NCI-H1694 (cell line): ENCODE data around the gene KLHL40.
"Not testable (repeated sequence)": the region's sequence is repeated elsewhere in the genome, so short reads cannot be mapped to it uniquely, and the experiment has no call there.

Experiments
- DNase-seq: peaks from one replicate; lab custom pipeline; 2025; lab: John Stamatoyannopoulos, UW

The KLHL40 gene

GRCh38 chr3:42722442-42722841 is 37.1 kb downstream of the KLHL40 start:
- not testable (repeated sequence) for DNase-seq

- DNase-seq = no peak
Measured at GRCh38 chr3:42723219-42723618, 37.9 kb downstream of the KLHL40 start.

DNA sequence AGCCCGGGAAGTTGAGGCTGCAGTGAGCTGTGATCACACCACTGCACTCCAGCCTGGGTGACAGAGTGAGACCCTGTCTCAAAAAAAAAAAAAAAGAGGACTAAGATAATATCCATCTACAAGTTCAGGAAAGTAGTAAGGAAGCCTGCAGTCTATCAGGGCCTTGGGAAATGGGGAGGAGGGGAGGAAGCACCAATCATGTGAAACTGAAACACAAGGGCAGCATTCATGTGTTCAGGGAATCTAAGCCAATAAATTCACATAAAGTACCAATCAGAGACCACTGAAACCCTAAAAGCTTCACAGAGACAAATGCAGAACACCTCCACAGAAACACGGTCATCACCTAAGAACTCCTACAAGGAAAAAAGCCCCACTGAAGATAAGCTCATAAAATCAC is 40.1 kb downstream of the KLHL40 start:
- DNase-seq = no peak

- no peak for DNase-seq
Measured at GRCh38 chr3:42728056-42728455, 42.7 kb downstream of the KLHL40 start.

DNA sequence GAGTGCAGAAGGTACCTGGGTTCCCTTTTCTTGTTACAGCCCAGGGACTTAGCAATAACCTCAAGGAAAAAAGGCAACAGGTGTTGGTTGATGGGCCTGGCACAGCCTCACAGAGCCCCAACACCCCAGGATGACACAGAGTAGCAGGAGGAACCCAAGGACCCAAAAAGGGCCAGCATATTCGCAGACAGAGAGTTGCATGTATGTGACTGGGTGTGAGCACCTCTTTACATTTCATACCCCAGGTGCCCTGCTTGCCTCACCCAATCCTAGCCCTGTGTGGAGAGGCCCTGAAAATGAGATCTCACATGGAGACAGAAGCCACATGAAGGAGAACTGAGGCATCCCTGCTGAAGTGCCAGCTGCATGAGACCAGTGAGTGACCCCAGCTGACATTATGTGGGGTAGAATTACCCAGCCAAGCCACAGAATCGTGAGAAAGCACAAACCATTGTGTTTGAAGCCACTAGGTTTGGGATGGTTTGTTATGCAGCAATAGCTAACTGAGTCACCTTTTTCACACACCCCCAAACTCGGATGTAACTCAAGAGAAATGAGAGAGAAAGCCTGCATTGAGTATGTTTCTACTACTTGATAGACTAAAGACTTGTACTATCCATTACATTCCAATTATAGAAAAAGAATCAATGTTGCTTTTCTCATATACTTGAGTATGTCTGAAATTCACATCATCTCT is 43.5 kb downstream of the KLHL40 start:
- DNase-seq = no peak

DNA sequence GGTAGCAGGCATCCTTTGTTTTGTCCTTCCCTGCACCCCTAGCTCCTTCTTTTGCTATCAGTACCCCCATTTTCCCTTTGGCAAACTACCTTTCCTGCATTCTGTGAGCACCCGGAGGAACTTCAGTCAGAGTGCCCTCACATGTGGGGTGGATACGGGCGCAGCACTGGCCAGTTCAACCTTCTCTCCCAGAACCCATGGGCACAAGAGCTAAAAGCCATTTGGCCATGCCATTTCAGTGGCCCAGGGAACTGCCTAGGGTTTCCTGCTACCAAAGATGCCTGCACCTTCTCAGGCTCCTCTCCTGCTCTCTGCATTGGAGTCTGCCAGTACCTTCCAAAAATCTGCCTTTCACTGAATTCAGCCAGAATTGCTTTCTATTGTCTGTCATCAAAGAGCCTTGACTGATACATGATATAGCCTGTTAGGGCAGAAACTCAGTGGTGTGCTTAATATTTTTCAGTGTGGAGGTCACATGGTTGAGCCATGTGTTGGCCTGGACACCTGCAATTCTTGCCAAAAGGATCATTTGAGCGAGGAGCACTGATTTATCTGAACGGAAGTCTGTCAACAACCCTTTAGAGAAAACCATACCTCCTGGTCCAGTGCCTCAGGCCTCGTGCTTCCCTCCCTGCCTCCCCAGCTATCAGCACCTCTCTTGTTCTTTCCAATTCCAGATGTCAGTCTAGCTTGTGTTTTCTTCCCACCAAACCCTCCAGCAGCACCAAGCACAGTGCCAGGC is 44.2 kb downstream of the KLHL40 start:
- no peak for DNase-seq

GRCh38 chr3:42730294-42730693 is 45.0 kb downstream of the KLHL40 start:
- DNase-seq = no peak

DNA sequence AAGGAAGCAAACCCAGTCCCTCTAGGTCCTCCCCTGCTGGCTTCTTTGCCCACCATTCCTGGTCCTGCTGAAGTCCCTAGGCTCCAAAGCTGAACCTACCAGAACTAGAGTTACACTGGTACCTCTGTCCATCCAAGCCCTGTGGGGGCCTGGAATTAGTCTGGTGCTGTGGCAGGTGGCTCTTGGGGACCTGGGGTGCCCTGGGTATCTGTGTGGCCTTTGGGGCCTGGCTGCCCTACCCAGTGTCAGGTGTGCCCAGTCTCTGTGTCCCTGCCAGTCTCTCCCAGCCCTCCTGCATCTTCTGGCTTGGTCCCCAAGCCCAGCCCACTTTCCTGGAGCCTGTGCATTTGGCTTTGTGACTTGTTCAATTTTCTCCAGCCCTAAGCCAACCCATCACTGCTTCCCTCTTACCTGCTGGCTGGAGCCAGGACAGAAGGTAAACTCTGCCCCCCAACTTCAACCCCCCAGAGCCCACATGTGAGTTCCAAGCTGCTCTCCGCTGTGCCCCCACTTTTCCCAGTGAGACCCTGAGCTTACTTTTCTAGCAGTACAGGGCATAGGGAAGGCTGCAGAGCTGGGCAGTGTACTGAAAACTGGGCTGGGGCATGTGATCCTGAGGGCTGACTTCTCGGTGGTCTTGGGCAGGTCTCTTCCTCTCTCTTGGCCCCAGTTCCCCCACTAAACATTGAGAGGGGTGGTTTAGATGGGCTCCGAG is 45.5 kb downstream of the KLHL40 start:
- no peak for DNase-seq

DNA sequence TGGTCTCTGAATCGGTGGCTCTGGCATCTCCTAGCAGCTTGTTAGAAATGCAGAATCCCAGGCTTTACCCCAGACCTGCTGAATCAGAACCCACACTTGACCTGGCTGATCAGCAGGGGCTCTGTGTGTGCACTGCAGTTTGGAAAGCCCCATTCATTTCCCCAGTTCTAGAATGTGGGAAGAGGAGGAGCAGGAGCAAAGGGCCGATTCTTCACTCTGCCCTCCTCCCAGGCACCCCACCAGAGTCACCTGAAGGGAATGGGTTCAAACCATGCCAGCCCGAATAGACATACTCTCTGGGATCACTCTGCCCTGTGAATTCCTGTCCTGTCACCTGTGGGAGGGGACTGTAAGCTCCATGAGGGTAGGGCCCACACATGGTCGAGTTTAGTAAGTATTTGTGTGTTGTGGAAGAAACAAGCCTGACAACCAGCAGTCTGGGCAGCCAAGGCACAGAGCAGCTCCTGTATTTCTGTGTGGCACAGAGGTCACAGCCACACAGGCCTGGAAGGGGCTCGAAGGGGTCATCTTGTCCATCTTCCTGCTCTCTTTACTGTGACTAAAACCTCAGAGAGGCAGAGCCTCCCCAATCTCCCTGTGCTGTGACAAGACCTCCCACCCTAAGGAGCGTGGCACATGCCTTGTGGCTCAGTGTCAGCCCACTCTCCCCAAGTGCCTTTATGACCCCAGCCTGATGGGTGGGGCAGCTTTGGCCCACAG is 46.3 kb downstream of the KLHL40 start:
- DNase-seq = no peak

DNA sequence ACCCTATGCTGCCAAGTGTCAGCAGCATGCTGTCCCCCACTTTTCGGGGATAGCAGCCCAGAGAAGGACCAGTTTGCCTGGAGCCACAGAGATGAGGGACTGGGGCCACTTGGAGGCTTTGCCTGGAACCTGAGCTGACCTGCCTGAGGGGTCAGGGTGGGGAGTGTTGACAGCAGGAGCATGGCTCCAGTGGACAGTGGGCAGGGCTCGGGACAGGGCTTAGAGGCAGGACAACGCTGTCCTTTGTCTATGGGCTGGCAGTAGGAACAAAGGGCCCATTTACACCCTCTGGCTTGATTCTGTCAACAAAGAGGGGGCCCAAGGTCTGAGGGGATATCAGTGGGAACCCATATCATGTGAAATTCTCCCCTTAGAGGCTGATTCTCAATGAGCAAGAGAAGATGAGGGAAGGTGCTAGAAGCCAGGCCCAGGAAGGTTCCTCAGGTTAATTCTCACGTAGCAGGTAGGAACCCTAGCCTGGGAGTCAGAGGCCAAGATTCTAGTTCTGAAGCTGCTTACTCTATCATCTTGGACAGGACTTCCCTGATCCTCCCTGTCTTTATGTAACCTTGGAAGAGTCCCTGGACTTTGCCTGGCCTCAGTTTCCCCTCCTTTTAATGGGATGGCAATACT is 47.0 kb downstream of the KLHL40 start:
- no peak for DNase-seq

GRCh38 chr3:42732829-42733459 is 47.6 kb downstream of the KLHL40 start:
- DNase-seq = no peak

GRCh38 chr3:42733501-42734262 is 48.3 kb downstream of the KLHL40 start:
- no peak for DNase-seq

DNA sequence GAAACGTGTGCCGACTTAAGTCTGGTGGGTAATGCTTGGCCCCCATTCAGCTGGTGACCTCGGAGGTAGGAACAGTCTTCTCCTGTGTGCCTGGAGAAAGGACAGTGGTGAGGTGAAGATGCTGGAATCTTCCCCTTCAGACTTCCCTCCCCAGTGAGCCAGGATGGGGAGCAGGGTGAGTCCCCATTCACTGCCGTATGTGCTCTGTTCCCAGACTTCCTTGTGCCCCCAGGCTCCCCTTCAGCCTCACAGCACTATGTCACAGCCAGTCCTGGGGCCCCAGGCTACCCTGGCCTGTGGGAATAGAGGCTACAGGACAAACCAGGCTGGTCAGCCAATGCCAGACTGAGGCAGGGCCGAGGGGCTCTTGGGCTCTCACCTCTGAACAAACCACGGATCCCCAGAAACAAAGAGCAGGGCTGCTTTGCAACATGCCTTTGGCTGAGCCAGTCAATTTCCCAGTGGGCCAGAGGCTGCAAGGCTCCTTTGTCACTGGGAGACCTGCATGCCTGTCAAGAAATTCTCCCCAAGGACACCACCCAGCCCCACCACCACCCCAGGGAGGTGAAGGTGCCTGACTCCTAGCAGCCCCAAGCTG is 49.0 kb downstream of the KLHL40 start:
- DNase-seq = no peak

- no peak for DNase-seq
Measured at GRCh38 chr3:42735019-42735418, 49.7 kb downstream of the KLHL40 start.

DNA sequence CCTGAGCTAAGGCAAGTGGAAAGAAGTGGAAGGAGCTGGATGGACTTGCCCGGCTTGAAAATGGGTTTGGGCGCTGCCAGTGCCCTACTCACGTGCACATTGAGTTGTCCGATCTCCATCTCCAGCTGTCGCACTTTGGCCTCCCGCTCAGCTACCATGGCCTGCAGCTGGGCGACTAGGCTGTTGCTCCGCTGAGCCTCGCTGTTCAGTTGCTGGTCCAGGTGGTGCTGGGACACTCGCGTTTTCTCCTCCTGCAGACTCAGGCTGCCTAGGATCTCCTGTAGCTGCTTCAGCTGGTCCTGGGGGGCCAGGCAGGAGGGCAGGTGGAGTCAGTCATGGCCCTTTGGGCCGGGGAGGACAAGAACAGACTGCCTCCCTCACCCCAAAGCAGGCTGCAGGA is 50.3 kb downstream of the KLHL40 start:
- no peak for DNase-seq

DNA sequence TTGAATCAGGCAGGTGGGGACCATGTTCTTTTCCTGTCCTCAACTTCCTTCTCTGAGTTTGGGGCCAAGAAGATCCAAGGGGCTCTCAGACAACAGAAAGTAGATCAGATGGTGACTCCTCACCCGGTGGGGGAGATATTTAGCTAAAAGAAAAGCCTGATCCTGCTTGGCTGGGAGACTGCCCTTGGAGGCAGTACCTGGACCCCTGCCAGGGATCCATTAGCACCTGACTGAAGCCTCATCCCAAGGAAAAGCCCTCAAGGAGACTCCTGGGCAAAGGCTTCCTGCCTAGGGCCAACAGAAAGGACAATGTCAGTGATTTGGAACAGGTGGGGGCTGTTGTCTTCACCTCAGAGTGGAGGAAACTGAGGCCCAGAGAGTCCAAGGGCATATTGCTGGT is 50.7 kb downstream of the KLHL40 start:
- DNase-seq = no peak

DNA sequence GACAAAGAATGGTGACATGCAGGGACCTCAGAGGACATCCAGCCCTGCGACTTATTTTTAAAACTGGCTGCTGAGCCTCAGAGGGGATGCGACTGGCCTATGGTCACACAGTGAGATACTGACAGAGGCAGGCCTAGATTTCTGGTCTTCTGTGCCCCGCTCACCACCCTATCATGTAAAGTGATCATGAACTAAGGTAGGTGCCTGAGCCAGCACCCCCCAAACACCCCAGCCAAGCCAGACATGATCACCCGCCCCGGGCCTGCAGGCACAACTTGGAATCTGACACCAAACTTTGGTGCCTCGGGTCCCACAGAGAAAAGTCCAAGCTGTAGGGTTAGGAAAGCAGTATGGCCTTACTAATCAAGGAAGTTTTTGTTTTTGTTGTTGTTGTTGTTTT is 51.2 kb downstream of the KLHL40 start:
- DNase-seq = no peak

DNA sequence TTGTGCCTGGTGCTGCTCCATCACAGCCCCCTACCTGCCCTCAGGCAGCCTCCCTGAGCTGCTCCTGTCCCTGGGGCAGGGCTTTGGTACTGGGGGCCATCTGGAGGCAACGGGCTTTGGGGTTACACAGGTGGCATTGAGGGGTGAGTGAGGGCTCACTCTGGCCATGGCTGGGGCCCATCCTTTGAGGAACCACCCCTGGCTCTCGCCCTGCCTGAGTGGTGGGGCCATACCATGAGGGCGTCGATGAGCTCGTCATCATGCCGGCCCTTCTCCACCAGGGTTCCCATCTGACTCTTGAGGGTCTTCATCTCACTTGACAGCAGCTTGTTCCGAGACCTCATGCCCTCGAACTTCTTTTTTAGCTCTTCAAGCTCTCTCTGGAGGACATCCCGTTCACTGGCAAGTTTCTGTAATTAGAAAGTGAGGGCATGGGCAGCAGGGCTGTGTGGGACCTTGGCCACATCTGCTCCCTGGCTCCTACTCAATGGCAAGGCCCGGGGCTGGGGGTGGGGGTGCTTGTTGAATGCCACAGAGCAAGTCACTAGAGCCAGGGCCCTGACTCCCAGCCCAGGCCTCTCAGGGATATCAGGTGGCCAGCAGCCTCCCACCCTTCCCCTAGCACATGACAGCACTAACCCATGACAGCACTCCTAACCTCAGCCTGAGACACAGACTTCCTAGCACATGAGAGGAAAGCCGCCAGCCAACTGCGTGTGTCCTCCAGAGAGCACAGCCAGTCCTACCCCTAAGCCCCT is 54.2 kb downstream of the KLHL40 start:
- DNase-seq = no peak

DNA sequence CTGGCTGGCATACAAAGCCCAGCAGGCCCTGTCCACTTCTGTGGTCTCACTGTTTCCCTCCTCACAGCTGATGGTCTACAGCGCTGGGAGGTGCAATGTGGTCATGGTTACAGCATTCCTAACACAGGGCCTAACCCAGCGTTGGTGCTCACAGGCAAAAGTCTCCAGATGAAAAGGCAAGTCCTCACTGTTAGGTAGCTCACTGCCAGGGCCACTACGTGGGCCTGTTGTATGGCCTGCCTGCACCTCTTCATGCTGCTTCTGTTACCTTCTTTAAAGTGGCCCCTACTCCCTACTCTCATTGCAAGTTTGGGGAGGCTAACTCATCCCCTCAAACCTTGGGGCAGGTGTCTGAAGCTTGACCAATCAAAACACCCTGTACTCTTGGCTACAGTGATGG is 56.5 kb downstream of the KLHL40 start:
- DNase-seq = no peak
